ENCODE measurements around the gene CFAP74.

- no peak for TF ChIP-seq CTCF (IDR thresholded peaks at IDR 0.05; ENCODE audit: borderline replicate concordance, extremely low read depth, low read length, poor library complexity, severe bottlenecking)
- no peak for TF ChIP-seq EZH2 (IDR thresholded peaks at IDR 0.05; ENCODE audit: borderline replicate concordance, low read depth, low read length, severe bottlenecking)
Observed at GRCh38 chr1:1895060-1895418, 108.5 kb downstream of the CFAP74 start.

All from DND-41 (cell line).